Stimulated activated naive B cell treated with anti-CD40 and anti-IgM and Interleukin-4, amounts not matched to agents 10 μg/mL and 1 μg/mL and 100 μg/mL, for 72 hours (primary cell): ENCODE data around the gene IQSEC3.
"Not testable (repeated sequence)": the region's sequence is repeated elsewhere in the genome, so short reads cannot be mapped to it uniquely, and the experiment has no call there.

Experiments
- ATAC-seq, 2 donors: fragments of 150-1000 bp; cut with Tn5 transposase; replicated peaks; 2 replicates each; pipeline ENCODE4 v1.10.0; 2021; ENCODE audit warnings: moderate library complexity in 1 of 2
- DNase-seq: peaks from one replicate; pipeline ENCODE4 v3.0.0; 2021
- H3K27ac Mint-ChIP-seq: one replicate; pipeline ENCODE4 v1.8.0; 2022; ENCODE audit warnings: mild to moderate bottlenecking, mixed read lengths
- H3K27me3 Mint-ChIP-seq, 2 donors: one replicate each; pipeline ENCODE4 v1.8.0; 2022; ENCODE audit warnings: mixed read lengths in 2 of 2
- H3K36me3 Mint-ChIP-seq, 2 donors: one replicate each; pipeline ENCODE4 v1.8.0; 2022; ENCODE audit warnings: mixed read lengths in 2 of 2, mild to moderate bottlenecking in 1 of 2
- H3K4me1 Mint-ChIP-seq, 2 donors: one replicate each; pipeline ENCODE4 v1.8.0; 2022; ENCODE audit warnings: mixed read lengths in 2 of 2, mild to moderate bottlenecking in 1 of 2
- H3K4me3 Mint-ChIP-seq, 2 donors: one replicate each; pipeline ENCODE4 v1.8.0; 2022; ENCODE audit warnings: mild to moderate bottlenecking in 2 of 2, mixed read lengths in 2 of 2, moderate library complexity in 1 of 2
- H3K9me3 Mint-ChIP-seq, 2 donors: one replicate each; pipeline ENCODE4 v1.8.0; 2022; ENCODE audit warnings: mixed read lengths in 2 of 2, mild to moderate bottlenecking in 1 of 2

The IQSEC3 gene

DNA sequence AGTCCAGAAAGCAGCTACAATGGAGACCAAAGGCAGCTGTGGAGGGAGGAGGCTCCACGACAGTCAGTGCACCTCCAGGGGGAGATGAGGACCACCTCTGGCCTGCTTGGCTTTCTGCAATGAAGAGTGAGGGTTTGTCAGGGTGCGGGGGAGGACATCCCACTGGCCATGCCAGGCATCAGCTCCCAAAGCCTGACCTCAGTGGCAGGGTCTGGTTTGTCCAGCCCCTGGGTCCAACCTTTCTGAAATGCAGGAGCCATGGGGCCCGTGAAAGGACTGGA lies 112.2 kb downstream of the IQSEC3 start:
- DNase-seq (no peak), ATAC-seq (no peak)
- H3K9me3 Mint-ChIP-seq = no peaks in the 10 kb centered on the region
- peaks cover 5 to 8% of the 10 kb centered on the region in 2 donors for H3K4me1 Mint-ChIP-seq
- H3K27ac Mint-ChIP-seq = no peak overlapping the region
- H3K4me3 Mint-ChIP-seq = no peak overlapping the region
- H3K27me3 Mint-ChIP-seq = peaks cover 27% of the 10 kb centered on the region in 2 donors
- H3K36me3 Mint-ChIP-seq = no peaks in the 10 kb centered on the region

DNA sequence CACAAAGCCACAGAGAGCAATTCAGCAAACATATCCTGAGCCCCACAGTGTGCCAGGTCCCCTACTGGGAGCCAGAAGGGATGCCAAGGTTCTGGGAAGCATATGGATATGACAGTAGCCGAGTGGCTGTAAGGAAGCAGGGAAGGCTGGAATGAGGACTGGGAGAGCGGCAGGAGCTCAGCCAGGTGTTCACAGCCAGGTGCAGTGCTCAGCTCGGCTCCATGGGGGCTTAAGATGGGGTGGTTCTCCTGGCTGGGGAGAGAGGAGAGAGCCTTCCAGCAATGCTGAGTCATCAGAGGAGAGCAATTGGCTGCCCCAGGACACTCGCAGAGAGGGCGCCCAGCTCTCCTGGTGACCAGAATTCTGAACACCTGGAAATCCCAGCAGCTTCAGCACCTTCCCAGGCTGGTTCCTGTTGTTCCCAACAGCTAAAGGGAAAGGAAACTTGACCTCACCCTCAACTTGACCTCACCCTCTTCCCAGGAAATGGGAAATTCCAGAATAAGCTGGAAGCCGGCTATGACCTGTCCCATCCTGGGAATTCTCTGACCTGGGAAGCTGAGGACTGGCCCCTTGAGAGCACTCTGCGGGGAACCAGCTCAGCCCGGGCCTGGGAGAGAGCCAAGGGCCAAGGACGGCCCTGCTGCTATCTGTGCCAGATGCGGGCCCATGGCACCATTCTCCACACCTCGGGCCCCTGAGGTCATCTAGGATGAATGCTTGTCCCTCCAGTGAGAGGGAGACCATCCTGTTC lies 112.7 kb downstream of the IQSEC3 start:
- peaks cover 26% of the 10 kb centered on the region in 2 donors for H3K27me3 Mint-ChIP-seq
- H3K4me3 Mint-ChIP-seq = no peak overlapping the region
- H3K27ac Mint-ChIP-seq = no peak overlapping the region
- no peaks in the 10 kb centered on the region for H3K36me3 Mint-ChIP-seq
- DNase-seq (no peak), ATAC-seq (no peak)
- peaks cover 5 to 8% of the 10 kb centered on the region in 2 donors for H3K4me1 Mint-ChIP-seq
- no peaks in the 10 kb centered on the region for H3K9me3 Mint-ChIP-seq

DNA sequence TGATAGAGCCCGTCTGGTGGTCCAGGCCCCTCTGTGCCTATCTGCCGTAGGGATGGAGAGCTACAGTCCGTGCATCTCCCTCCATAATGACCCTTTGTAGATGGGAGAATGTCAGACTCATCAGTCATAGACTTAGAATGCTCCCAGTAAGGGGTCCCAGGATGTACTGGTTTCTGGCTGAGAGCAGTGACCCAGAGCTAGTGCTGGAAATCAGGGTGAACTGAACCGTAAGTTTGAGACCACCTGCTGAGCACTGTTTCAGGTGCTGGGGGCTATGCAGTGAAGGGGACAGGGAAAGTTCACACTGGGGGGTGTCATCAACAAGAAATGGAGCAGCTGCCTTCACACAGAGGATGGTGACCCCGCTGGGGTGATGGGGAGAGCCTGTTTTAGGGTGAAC lies 113.3 kb downstream of the IQSEC3 start:
- Mint-ChIP-seq H3K4me3 (no peak overlapping the region), H3K36me3 (no peaks in the 10 kb centered on the region), H3K4me1 (peaks cover 5 to 8% of the 10 kb centered on the region in 2 donors), H3K27me3 (peaks cover 28 to 29% of the 10 kb centered on the region in 2 donors), H3K9me3 (no peaks in the 10 kb centered on the region), H3K27ac (no peak overlapping the region)
- DNase-seq (no peak), ATAC-seq (no peak)

GRCh38 chr12:180445-180844 lies 113.9 kb downstream of the IQSEC3 start:
- peaks cover 5 to 8% of the 10 kb centered on the region in 2 donors for H3K4me1 Mint-ChIP-seq
- no peak overlapping the region for H3K27ac Mint-ChIP-seq

GRCh38 chr12:181921-182320 lies 115.4 kb downstream of the IQSEC3 start:
- ATAC-seq = no peak
- Mint-ChIP-seq H3K4me3 (no peak overlapping the region), H3K4me1 (peaks cover 5 to 8% of the 10 kb centered on the region in 2 donors), H3K27ac (no peak overlapping the region), H3K27me3 (peaks cover 36 to 44% of the 10 kb centered on the region in 2 donors), H3K9me3 (no peaks in the 10 kb centered on the region), H3K36me3 (no peaks in the 10 kb centered on the region)
- DNase-seq = no peak

More at GRCh38 chr12:180445-180844, 113.9 kb downstream of the IQSEC3 start:
- DNase-seq (no peak), ATAC-seq (peak; percentile 60 to 74)
- H3K36me3 Mint-ChIP-seq = no peaks in the 10 kb centered on the region
- peaks cover 28 to 34% of the 10 kb centered on the region in 2 donors for H3K27me3 Mint-ChIP-seq
- H3K4me3 Mint-ChIP-seq = no peak overlapping the region
- no peaks in the 10 kb centered on the region for H3K9me3 Mint-ChIP-seq

GRCh38 chr12:182381-182892 lies 115.9 kb downstream of the IQSEC3 start:
- peak in 1 of 2 donors; percentile 28 for ATAC-seq
- H3K36me3 Mint-ChIP-seq = no peaks in the 10 kb centered on the region

DNA sequence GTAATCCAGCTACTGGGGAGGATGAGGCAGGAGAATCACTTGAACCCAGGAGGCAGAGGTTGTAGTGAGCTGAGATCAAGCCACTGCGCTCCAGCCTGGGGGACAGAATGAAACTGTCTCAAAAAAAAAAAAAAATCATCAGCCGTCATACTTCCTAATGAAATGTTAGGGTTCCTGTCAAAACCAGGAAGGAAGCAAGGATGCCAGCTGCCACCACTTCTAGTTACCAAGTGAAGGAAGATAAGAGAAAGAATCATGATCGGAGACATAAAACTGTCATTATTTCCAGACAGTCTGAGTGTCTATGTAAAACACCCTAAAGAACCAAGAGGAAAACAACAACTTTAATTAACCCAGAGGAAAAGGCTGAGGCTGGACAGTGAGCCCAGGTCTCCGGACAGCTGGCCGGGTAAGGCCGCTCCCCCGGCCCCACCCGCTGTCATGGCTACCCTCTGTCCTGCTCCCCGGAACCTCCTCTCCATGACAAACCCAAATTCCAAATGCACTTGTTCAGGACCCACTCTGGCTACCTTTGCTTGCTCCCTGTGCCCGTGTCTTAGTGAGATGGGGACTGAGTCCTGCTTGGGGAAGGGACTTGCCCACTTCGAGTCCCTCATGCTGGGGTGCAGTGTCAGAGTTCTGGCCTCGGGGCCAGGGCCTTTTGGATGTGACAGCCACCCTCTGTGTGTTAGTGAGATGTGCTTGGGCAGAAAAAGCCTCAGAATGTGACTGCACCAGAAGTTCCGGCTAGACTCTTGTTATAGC lies 118.4 kb downstream of the IQSEC3 start:
- H3K36me3 Mint-ChIP-seq = no peaks in the 10 kb centered on the region
- peaks cover 40 to 42% of the 10 kb centered on the region in 2 donors for H3K27me3 Mint-ChIP-seq
- H3K4me1 Mint-ChIP-seq = peaks cover 11 to 13% of the 10 kb centered on the region in 2 donors
- no peak for DNase-seq
- H3K27ac Mint-ChIP-seq = no peak overlapping the region
- no peak overlapping the region for H3K4me3 Mint-ChIP-seq
- ATAC-seq = no peak
- H3K9me3 Mint-ChIP-seq = peaks cover 0 to 1% of the 10 kb centered on the region in 2 donors

More at GRCh38 chr12:182381-182892, 115.9 kb downstream of the IQSEC3 start:
- Mint-ChIP-seq H3K27ac (no peak overlapping the region), H3K9me3 (no peaks in the 10 kb centered on the region), H3K4me3 (no peak overlapping the region), H3K4me1 (peaks cover 5 to 8% of the 10 kb centered on the region in 2 donors), H3K27me3 (peaks cover 39 to 44% of the 10 kb centered on the region in 2 donors)
- DNase-seq = no peak

DNA sequence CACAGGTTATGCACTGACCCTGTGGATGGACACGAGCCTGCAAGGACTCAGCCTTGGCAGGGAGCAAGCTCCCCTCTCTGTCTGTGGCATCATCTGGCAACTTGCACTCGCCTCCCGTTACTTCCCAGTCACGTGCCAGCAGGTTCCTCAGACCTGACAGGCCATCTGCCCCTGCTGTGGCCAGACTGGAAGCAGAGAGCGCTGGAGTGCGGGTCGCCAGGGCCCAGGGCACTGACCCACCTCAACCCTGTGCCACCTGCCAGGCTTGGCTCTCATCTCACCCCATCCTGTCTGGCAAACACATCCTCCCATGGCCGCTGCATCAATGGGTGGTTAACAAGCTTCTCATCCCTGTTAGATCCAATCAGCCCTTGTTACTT lies 119.0 kb downstream of the IQSEC3 start:
- no peak overlapping the region for H3K4me3 Mint-ChIP-seq
- no peak for DNase-seq

GRCh38 chr12:186006-186625 lies 119.5 kb downstream of the IQSEC3 start:
- H3K27me3 Mint-ChIP-seq = peaks cover 42 to 51% of the 10 kb centered on the region in 2 donors
- no peak overlapping the region for H3K4me3 Mint-ChIP-seq
- H3K27ac Mint-ChIP-seq = no peak overlapping the region
- ATAC-seq = no peak
- H3K36me3 Mint-ChIP-seq = no peaks in the 10 kb centered on the region
- no peak for DNase-seq
- peaks cover 7 to 8% of the 10 kb centered on the region in 2 donors for H3K4me1 Mint-ChIP-seq
- peaks cover 0 to 1% of the 10 kb centered on the region in 2 donors for H3K9me3 Mint-ChIP-seq

More for the DNA sequence above, 119.0 kb downstream of the IQSEC3 start:
- Mint-ChIP-seq H3K9me3 (peaks cover 0 to 1% of the 10 kb centered on the region in 2 donors), H3K27me3 (peaks cover 41 to 45% of the 10 kb centered on the region in 2 donors), H3K36me3 (no peaks in the 10 kb centered on the region), H3K4me1 (peaks cover 7 to 8% of the 10 kb centered on the region in 2 donors), H3K27ac (no peak overlapping the region)
- ATAC-seq = no peak

- not testable (repeated sequence) for H3K4me1 Mint-ChIP-seq, H3K27ac Mint-ChIP-seq, H3K36me3 Mint-ChIP-seq, H3K9me3 Mint-ChIP-seq, DNase-seq
- peak; percentile 6 to 44 for ATAC-seq
- peak overlapping the region; percentile 70 to 71 for H3K4me3 Mint-ChIP-seq
- H3K27me3 Mint-ChIP-seq = peaks cover 57 to 66% of the 10 kb centered on the region in 2 donors
Observed at GRCh38 chr12:187986-188909, 121.7 kb downstream of the IQSEC3 start.

DNA sequence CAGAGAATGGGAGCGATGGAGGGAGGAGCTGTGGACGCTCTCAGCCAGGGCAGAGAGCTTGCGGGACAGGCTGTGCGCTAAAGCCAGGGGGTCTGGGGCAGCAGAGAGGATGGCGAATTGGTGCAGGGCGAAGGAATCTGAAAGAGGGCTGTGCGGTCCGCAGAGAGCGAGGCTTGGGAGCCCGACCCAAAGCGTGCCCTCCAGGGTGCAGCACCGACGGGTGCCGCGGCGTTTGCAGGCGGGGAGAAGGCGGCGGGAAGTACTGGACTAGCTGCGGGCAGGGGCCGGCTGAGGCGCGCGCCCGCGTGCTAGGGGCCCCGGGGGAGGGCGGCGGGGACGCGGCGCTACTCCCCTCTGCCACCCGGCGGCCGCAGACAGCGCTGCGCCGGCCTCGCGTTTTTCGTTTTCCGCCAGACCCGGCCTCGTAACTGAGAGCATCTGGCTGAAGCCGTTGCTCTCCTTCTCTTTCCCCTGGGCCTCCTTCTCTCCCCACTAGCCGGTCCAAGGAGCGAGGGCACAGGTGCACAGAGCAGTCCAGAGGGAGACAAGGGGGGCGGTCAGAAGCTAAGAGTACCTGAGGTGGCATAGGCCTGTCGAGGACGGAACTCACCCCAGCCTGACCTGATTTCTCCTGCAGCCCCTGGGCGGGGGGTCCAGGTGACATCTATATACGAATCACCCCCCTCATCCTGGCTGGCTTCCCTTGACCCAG lies 122.5 kb downstream of the IQSEC3 start:
- peak; percentile 80 to 84 for ATAC-seq
- Mint-ChIP-seq H3K36me3 (no peaks in the 10 kb centered on the region), H3K4me3 (peak overlapping the region; percentile 70 to 71), H3K27me3 (peaks cover 57 to 66% of the 10 kb centered on the region in 2 donors), H3K9me3 (peaks cover 0 to 1% of the 10 kb centered on the region in 2 donors), H3K4me1 (peaks cover 7 to 8% of the 10 kb centered on the region in 2 donors), H3K27ac (no peak overlapping the region)
- peak; percentile 32 for DNase-seq

DNA sequence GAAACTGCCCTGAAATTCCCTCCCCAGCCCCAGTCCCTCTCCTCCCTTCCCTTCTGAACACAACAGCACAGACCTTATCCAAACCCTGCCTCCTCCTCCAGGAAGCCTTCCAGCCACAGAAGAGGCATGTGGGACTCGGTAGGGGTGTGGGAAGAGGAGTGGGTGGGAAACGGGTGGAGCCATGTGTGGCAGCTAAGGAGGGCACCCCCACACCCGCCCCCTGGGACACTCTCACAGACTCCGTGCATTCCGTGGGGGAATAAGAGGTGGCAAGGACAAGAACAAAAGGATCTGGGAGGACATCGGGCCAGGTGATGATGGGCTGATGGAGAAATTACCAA lies 123.0 kb downstream of the IQSEC3 start:
- no peak for DNase-seq
- H3K4me3 Mint-ChIP-seq = no peak overlapping the region
- H3K9me3 Mint-ChIP-seq = peaks cover 0 to 1% of the 10 kb centered on the region in 2 donors
- peaks cover 57 to 69% of the 10 kb centered on the region in 2 donors for H3K27me3 Mint-ChIP-seq
- no peaks in the 10 kb centered on the region for H3K36me3 Mint-ChIP-seq
- ATAC-seq = no peak
- no peak overlapping the region for H3K27ac Mint-ChIP-seq
- H3K4me1 Mint-ChIP-seq = peaks cover 7 to 8% of the 10 kb centered on the region in 2 donors

- Mint-ChIP-seq H3K4me3 (no peak overlapping the region), H3K36me3 (no peaks in the 10 kb centered on the region), H3K27me3 (peaks cover 45 to 56% of the 10 kb centered on the region in 2 donors), H3K4me1 (peaks cover 7 to 8% of the 10 kb centered on the region in 2 donors), H3K27ac (no peak overlapping the region), H3K9me3 (peaks cover 0 to 1% of the 10 kb centered on the region in 2 donors)
- DNase-seq (no peak), ATAC-seq (no peak)
Observed at GRCh38 chr12:190881-191280, 124.3 kb downstream of the IQSEC3 start.
